Activated CD8-positive, alpha-beta T cell treated with anti-CD3 and anti-CD28 coated beads for 36 hours (primary cell): ENCODE data around the gene LYRM2. TPM values are rescaled to one million over a fixed set of nuclear protein-coding genes. Genes with fewer than 3 reads are reported as not detected.
"Not testable (repeated sequence)": the region's sequence is repeated elsewhere in the genome, so short reads cannot be mapped to it uniquely, and the experiment has no call there.

Experiments used
- ATAC-seq: fragments of 200-7000 bp; cut with Tn5 transposase; one replicate; pipeline ENCODE4 v1.10.0; 2021; ENCODE audit warnings: mild to moderate bottlenecking, moderate library complexity
- CTCF ChIA-PET: fragments of 350-600 bp; sonication (Branson Sonifier 250); formaldehyde crosslinking; loops from one replicate; lab custom pipeline; 2021; ENCODE audit warnings: antibody characterized with exemption; lab: Charles Lee
- POLR2A ChIA-PET: fragments of 350-600 bp; sonication (Branson Sonifier 250); formaldehyde crosslinking; loops from one replicate; lab custom pipeline; 2021; ENCODE audit warnings: antibody characterized with exemption; lab: Charles Lee
- DNase-seq: peaks from one replicate; pipeline ENCODE4 v3.0.0-alpha.2; 2020
- H3K27ac Mint-ChIP-seq: one replicate; pipeline ENCODE4 v1.8.0; 2021; ENCODE audit warnings: mild to moderate bottlenecking, mixed read lengths
- H3K27me3 Mint-ChIP-seq: one replicate; pipeline ENCODE4 v1.8.0; 2021; ENCODE audit warnings: mixed read lengths
- H3K36me3 Mint-ChIP-seq: one replicate; pipeline ENCODE4 v1.8.0; 2021; ENCODE audit warnings: low read depth, mixed read lengths
- H3K4me1 Mint-ChIP-seq: one replicate; pipeline ENCODE4 v1.8.0; 2021; ENCODE audit warnings: low read depth, mixed read lengths
- H3K4me3 Mint-ChIP-seq: one replicate; pipeline ENCODE4 v1.8.0; 2021; ENCODE audit warnings: mild to moderate bottlenecking, moderate library complexity, mixed read lengths
- H3K9me3 Mint-ChIP-seq: one replicate; pipeline ENCODE4 v1.8.0; 2021; ENCODE audit warnings: mixed read lengths
- CTCF ChIP-seq: fragments of 200-600 bp; IDR thresholded peaks from one replicate; pipeline ENCODE4 v1.8.0; 2022; ENCODE audit warnings: antibody characterized with exemption, mild to moderate bottlenecking
- intact Hi-C: fragments of 100-400 bp; cut with micrococcal nuclease; formaldehyde crosslinking; loops from one replicate; pipeline ENCODE4 v1.10.0; 2022
- total RNA-seq, 2 experiments: library from RNA; stranded (reverse); gene quantifications; one replicate each; pipeline ENCODE4 v1.2.3, GENCODE V29; 2021

LYRM2 gene
- total RNA-seq, 2 experiments from 2014 or later, result 23.6 to 23.7 TPM

- DNase-seq (no peak), ATAC-seq (no peak)
- H3K9me3 Mint-ChIP-seq, result no peaks in the 10 kb centered on the region
- peaks cover 26% of the 10 kb centered on the region for H3K4me1 Mint-ChIP-seq
- POLR2A ChIA-PET, result no interaction called here
- no peak overlapping the region for H3K27ac Mint-ChIP-seq
- H3K36me3 Mint-ChIP-seq, result peaks cover 51% of the 10 kb centered on the region
- no peak for TF ChIP-seq CTCF
- intact Hi-C loops, result no loop called here
- no peaks in the 10 kb centered on the region for H3K27me3 Mint-ChIP-seq
- CTCF ChIA-PET, result interaction anchor here (1.6 kb wide), 1 partner anchor 269 kb away, joined by 5 read pairs; no protein-coding TSS in a partner anchor
- H3K4me3 Mint-ChIP-seq, result no peak overlapping the region
Measured at GRCh38 chr6:89640804-89641203, 2.3 kb upstream of the LYRM2 start.

GRCh38 chr6:89637960-89638319 lies 607 bp downstream of the LYRM2 start:
- POLR2A ChIA-PET, result interaction anchor here (0.6 to 1.3 kb wide), 4 partner anchors 18 to 298 kb away, joined by 3 to 6 read pairs (median 3); no protein-coding TSS in a partner anchor
- no peak for DNase-seq
- peak overlapping the region; percentile 97 for H3K27ac Mint-ChIP-seq
- H3K9me3 Mint-ChIP-seq, result no peaks in the 10 kb centered on the region
- peak overlapping the region; percentile 94 for H3K4me3 Mint-ChIP-seq
- CTCF ChIA-PET, result interaction anchor here (0.9 to 2.6 kb wide), 6 partner anchors 10 to 266 kb away, joined by 3 to 14 read pairs (median 6); partner anchors contain the start of gene ANKRD6
- ATAC-seq, result no peak
- TF ChIP-seq CTCF, result no peak
- intact Hi-C loops, result no loop called here
- H3K4me1 Mint-ChIP-seq, result peaks cover 29% of the 10 kb centered on the region
- peaks cover 49% of the 10 kb centered on the region for H3K36me3 Mint-ChIP-seq
- H3K27me3 Mint-ChIP-seq, result no peaks in the 10 kb centered on the region

- ATAC-seq, H3K27me3 Mint-ChIP-seq, DNase-seq, intact Hi-C loops, H3K4me3 Mint-ChIP-seq, CTCF ChIA-PET, H3K27ac Mint-ChIP-seq, H3K9me3 Mint-ChIP-seq: not testable (repeated sequence)
- POLR2A ChIA-PET, result interaction anchor here (1.1 kb wide), 1 partner anchor 182 kb away, joined by 3 read pairs; no protein-coding TSS in a partner anchor
- H3K36me3 Mint-ChIP-seq, result peaks cover 39% of the 10 kb centered on the region
- H3K4me1 Mint-ChIP-seq, result peaks cover 29% of the 10 kb centered on the region
Measured at GRCh38 chr6:89636412-89636811, 2.1 kb downstream of the LYRM2 start.

- H3K27me3 Mint-ChIP-seq, result no peaks in the 10 kb centered on the region
- no peaks in the 10 kb centered on the region for H3K9me3 Mint-ChIP-seq
- H3K36me3 Mint-ChIP-seq, result peaks cover 9% of the 10 kb centered on the region
- CTCF ChIA-PET, result interaction anchor here (1.0 kb wide), 1 partner anchor 259 kb away, joined by 3 read pairs; no protein-coding TSS in a partner anchor
- no peaks in the 10 kb centered on the region for H3K4me1 Mint-ChIP-seq
- DNase-seq (no peak), ATAC-seq (no peak)
- no peak for TF ChIP-seq CTCF
- no peak overlapping the region for H3K27ac Mint-ChIP-seq
- intact Hi-C loops, result no loop called here
- no peak overlapping the region for H3K4me3 Mint-ChIP-seq
- POLR2A ChIA-PET, result interaction anchor here (1.5 kb wide), 1 partner anchor 198 kb away, joined by 3 read pairs; the partner anchor contains the start of gene ANKRD6
Measured at GRCh38 chr6:89630488-89630887, 8.1 kb downstream of the LYRM2 start.

- H3K9me3 Mint-ChIP-seq, result no peaks in the 10 kb centered on the region
- H3K4me1 Mint-ChIP-seq, result no peaks in the 10 kb centered on the region
- intact Hi-C loops, result no loop called here
- ChIA-PET CTCF (interaction anchor here (1.2 kb wide), 1 partner anchor 191 kb away, joined by 3 read pairs; the partner anchor contains the start of gene ANKRD6), POLR2A (no interaction called here)
- DNase-seq (no peak), ATAC-seq (no peak)
- H3K4me3 Mint-ChIP-seq, result no peak overlapping the region
- no peak for TF ChIP-seq CTCF
- H3K27me3 Mint-ChIP-seq, result no peaks in the 10 kb centered on the region
- H3K36me3 Mint-ChIP-seq, result peaks cover 1% of the 10 kb centered on the region
- H3K27ac Mint-ChIP-seq, result no peak overlapping the region
Measured at GRCh38 chr6:89623749-89624148, 14.8 kb downstream of the LYRM2 start.
